ENCODE data around the gene METTL14.

METTL14 gene

DNA sequence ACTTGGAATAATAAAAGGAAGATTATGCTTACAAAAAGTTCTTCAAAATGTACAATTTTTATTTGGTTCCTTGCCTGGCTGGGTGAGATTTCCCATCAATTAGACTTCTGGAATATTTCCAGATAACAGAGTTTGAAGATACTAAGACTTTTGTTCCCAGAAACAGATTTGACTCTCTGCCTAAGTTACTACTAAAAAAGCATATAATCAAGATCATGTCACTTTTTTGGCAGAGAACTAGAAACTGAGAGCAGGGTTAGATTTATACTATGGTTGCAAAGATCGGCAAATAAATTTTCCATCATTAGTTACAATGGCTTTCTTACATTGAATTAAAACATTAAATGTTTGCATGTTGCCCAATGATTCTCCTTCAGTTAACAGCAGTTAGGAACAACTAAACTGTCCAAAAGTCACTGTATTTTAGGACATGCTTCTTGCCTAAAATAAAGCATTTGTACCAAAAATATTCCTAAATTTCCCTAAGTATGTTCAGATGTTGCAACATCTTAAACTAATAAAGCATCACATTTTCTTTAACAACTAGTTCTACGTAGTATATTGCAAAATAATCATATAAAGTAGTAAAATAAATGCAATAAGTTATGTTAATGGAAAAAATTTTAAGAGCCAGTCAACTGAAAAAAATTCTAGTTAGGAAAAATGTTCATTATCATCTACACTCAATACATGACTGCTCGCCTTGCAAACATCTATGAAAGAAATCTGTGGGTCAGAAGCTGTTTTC lies 77.7 kb downstream of the METTL14 start:
- H4K20me1 ChIP-seq (ENCODE audit: insufficient read depth, low read length) = no peaks in the 10 kb centered on the region
- ATAC-seq (ENCODE audit: insufficient read depth, low read depth) = no peak
- no peaks in the 10 kb centered on the region for H3K9me3 ChIP-seq (ENCODE audit: insufficient read depth, low read length, severe bottlenecking)
- no peaks in the 10 kb centered on the region for H3K79me2 ChIP-seq (ENCODE audit: insufficient read depth, low read length)
- no peak for DNase-seq
- no peak overlapping the region for H3K4me2 ChIP-seq (ENCODE audit: insufficient read depth, low read length)
- no peaks in the 10 kb centered on the region for H3K4me1 ChIP-seq (ENCODE audit: insufficient read depth, low read length)
- H3K27ac ChIP-seq (ENCODE audit: low read length) = no peak overlapping the region
- no peak overlapping the region for H3K9ac ChIP-seq (ENCODE audit: low read depth, low read length)
- TF ChIP-seq, protein P1, sequence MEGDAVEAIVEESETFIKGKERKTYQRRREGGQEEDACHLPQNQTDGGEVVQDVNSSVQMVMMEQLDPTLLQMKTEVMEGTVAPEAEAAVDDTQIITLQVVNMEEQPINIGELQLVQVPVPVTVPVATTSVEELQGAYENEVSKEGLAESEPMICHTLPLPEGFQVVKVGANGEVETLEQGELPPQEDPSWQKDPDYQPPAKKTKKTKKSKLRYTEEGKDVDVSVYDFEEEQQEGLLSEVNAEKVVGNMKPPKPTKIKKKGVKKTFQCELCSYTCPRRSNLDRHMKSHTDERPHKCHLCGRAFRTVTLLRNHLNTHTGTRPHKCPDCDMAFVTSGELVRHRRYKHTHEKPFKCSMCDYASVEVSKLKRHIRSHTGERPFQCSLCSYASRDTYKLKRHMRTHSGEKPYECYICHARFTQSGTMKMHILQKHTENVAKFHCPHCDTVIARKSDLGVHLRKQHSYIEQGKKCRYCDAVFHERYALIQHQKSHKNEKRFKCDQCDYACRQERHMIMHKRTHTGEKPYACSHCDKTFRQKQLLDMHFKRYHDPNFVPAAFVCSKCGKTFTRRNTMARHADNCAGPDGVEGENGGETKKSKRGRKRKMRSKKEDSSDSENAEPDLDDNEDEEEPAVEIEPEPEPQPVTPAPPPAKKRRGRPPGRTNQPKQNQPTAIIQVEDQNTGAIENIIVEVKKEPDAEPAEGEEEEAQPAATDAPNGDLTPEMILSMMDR (IDR thresholded peaks at IDR 0.05; ENCODE audit: borderline replicate concordance, extremely low read depth, low read length, poor library complexity, severe bottlenecking) = no peak
- TF ChIP-seq EZH2 (IDR thresholded peaks at IDR 0.05; ENCODE audit: borderline replicate concordance, low read depth, low read length, severe bottlenecking) = no peak
- no peak overlapping the region for H3K4me3 ChIP-seq (ENCODE audit: low read depth in 1 of 2, low read length in 2 of 2)
- H3K36me3 ChIP-seq (ENCODE audit: insufficient read depth, low read length) = peaks cover 56% of the 10 kb centered on the region
- no peaks in the 10 kb centered on the region for H3K27me3 ChIP-seq (ENCODE audit: insufficient read depth, low read length, poor library complexity)
- H2AFZ ChIP-seq (ENCODE audit: low read depth, low read length) = no peak overlapping the region

Measured in DND-41 (cell line).